Hypothalamus (tissue), 51 donors: Measurements from ENCODE around the gene SLX4IP.

Experiments
- DNase-seq, 51 donors: peaks; one replicate each; lab custom pipeline; 2025; lab: John Stamatoyannopoulos, UW

The SLX4IP gene

GRCh38 chr20:10669843-10670446, 234.8 kb downstream of the SLX4IP start:
- no peak for DNase-seq

GRCh38 chr20:10670501-10671220, 235.6 kb downstream of the SLX4IP start:
- no peak for DNase-seq

GRCh38 chr20:10671221-10671918, 236.3 kb downstream of the SLX4IP start:
- DNase-seq = peak in 44 of 51 donors; percentile 13 to 81 (median 52)

- DNase-seq = peak in 11 of 51 donors; percentile 10 to 55 (median 42)
Observed at GRCh38 chr20:10671919-10672623, 237.0 kb downstream of the SLX4IP start.

- DNase-seq = peak in 28 of 51 donors; percentile 15 to 70 (median 38)
Observed at GRCh38 chr20:10672624-10673127, 237.6 kb downstream of the SLX4IP start.

- DNase-seq = peak in 29 of 51 donors; percentile 26 to 78 (median 50)
Observed at GRCh38 chr20:10673176-10673841, 238.2 kb downstream of the SLX4IP start.

GRCh38 chr20:10673842-10674683, 239.0 kb downstream of the SLX4IP start, which contains the start of gene JAG1:
TSS of gene JAG1 (minus strand) at chr20:10673999. CDS start at chr20:10673530, 469 bp downstream.
- DNase-seq = peak; percentile 35 to 96 (median 89)

GRCh38 chr20:10674684-10675449, 239.8 kb downstream of the SLX4IP start:
- DNase-seq = peak in 40 of 51 donors; percentile 11 to 73 (median 49)

- no peak for DNase-seq
Observed at GRCh38 chr20:10675450-10675848, 240.3 kb downstream of the SLX4IP start.

- DNase-seq = no peak
Observed at GRCh38 chr20:10676518-10676917, 241.4 kb downstream of the SLX4IP start.
